HG03565 (cell line): Measurements from ENCODE around the gene PIGU.
"Not testable (repeated sequence)": the region's sequence is repeated elsewhere in the genome, so short reads cannot be mapped to it uniquely, and the experiment has no call there.

Source experiments
- ATAC-seq: cut with Tn5 transposase; IDR thresholded peaks from one replicate; pipeline ENCODE4 v1.9.1; 2021; ENCODE audit warnings: mild to moderate bottlenecking, moderate library complexity; ENCODE audit not compliant: unreplicated experiment

The PIGU gene

DNA sequence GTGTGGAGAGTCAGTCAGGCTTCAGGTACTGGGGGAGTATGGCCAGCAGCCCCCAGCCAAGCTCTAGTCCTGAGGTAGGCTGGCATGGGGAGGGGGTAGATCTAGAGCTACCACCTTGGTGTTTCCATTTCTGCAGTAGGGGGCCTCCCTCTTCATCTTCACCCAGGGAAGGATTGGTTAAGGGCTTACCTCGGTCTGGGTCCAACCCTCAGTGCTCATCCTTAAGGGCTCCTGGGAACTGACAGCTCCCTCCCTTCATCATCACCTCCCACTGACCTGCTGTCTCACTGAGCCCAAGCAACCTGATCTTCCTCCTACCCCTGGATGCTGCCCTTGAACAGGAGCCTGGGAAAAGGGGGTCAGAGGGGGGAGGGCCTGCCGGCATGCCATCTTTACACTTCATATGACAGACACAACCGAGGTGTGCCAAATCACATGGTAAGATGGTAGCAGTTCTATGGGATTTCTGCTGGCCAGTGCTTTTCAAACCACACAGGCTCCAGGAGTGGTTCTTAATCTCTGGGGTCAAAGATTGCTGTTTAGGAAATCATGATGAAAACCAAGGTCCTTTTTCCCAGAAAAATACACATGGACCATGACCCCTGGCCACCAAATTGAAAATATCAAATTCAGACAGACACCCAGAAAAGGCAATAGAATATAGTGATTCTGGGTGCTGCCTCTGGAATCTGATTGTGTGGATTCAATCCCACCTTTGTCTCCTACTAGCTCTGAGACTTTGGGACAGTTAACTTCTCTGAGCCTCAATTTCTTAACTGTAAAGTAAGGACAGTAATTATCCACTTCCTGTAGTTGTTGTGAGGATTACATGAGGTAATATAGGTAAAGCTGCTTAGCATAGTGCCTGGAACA, 30.3 kb upstream of the PIGU start:
- ATAC-seq = no peak

DNA sequence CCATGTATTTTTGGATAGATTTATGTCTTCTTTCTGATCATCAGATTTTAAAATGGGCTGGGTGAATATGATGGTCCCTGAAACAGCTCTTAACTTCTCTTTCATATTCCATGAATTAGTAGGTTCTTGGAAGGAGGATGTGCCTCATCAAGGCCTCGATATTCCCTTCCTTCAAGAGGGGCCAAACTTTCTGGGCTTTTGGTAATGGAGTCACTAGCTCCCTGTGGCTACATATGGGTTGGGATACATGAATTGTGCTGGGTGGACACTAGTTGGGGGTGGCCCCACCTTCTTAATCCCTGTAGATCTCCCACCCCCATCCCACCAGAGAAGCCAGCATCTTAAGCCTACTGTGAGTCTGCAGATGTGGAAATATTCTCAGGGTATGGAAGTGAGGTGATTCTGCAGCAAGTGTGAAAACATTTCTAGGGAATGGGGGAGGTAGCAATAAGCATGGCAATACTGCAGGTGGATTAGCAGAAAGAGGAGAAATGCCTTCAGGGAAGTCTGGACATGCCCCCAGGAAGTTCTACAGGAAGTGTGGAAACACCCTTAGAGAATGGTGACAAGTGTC, 29.5 kb upstream of the PIGU start:
- ATAC-seq = no peak

DNA sequence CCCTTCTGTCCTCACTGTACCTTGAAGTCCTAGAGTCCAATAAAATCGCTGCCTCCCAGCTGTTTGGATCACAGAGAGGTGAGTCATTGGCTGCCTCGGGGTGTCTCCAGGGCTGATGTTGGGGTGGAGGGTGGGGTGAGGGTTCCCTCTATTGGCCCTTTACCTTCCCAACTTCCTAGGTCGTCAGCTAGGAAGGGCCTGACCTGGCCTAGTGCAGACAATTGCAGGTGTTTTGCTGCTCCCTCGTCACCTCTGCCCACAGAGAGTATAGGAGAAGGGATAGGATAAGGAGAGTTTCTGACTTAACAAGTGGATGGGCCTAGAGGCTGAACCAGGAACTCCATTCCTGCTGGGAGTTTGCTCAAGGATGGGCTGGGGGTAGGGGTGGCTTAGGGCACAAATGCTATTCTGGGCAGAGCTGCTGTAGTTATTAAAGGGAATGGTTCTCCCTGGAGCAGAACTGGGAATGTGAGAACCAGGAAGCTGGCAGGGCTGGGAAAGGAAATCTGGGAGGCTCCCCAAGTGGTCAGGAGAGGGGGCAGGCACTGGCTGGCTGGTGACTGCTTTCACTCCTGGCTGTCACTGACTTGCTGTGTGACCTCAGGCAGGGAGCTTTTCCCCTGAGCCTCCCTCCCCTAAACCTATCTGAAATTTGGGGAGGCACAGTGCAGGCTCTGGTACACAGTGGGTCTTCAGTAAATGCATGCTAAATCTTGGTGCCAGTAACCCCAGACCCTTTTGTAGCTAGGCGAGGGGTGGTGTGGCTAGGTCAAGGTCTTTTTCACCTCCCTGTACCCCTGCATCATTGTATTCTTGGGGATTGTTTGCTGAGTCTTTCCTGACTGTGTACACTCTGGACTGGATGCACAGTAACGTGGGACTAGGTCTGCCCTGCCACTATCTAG, 28.8 kb upstream of the PIGU start:
- no peak for ATAC-seq

DNA sequence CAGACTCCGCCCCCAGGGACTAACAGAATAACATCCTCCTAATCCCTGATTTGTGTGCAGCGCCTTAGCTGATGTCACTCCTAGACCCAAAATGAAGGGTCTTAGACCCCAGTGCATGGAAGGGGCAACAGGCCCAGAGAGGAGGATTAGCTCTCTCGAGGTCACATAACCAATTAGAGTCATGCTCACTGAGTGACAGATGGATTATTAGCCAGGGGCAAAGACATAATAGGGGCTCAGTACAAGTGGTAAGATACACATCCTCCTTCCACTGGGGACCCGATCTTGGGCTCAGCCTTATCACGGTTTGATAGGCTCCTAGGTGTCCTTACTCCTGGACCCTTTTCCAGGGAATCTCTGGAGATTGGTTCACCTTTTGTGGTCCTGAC, 28.1 kb upstream of the PIGU start:
- no peak for ATAC-seq

DNA sequence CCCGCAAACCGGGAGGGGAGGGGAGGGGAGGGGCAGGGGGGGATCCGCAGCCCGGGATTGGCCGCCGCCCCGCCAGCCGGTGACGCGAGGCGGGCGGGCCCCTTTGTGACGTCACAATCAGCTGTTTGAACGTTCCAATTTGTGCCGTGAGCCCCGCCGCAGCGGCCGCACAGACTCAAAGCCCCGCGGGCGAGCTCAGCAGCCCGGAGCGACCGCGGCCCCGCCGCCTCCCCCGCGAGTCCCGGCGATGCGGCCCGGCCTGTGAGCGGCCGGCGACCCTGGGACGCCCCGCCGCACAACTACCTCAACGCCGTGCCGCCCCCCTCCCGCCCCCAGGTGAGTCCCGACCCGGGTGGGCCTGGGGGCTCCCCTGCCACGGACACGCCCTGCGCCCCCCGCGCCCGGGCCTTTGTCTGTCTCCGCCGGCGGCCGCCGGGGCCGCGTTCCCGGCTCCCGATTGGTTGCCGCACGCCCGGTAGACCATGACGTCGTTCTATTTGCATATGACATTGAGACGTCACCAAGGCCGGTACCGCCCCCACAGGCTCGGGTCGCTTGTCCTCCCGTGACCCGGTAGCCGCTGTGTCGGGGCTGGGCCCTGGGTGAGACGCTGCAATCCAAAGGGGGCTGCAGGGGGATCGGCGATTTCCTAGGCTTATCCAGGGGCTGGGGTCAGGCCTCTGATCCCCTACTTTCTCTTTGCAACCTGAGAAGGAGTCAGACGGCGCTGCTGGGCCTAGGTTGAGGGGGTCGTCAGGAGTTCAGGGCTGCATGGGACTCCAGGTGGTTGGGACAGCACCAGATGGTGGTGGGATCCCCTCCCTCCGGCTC, 27.5 kb upstream of the PIGU start, which contains the start of gene TP53INP2:
TSS of gene TP53INP2 (plus strand) at position 168 of the 831 bp plus-strand sequence. CDS start 4,396 bp downstream, outside the sequence.
- ATAC-seq = peak; percentile 42

DNA sequence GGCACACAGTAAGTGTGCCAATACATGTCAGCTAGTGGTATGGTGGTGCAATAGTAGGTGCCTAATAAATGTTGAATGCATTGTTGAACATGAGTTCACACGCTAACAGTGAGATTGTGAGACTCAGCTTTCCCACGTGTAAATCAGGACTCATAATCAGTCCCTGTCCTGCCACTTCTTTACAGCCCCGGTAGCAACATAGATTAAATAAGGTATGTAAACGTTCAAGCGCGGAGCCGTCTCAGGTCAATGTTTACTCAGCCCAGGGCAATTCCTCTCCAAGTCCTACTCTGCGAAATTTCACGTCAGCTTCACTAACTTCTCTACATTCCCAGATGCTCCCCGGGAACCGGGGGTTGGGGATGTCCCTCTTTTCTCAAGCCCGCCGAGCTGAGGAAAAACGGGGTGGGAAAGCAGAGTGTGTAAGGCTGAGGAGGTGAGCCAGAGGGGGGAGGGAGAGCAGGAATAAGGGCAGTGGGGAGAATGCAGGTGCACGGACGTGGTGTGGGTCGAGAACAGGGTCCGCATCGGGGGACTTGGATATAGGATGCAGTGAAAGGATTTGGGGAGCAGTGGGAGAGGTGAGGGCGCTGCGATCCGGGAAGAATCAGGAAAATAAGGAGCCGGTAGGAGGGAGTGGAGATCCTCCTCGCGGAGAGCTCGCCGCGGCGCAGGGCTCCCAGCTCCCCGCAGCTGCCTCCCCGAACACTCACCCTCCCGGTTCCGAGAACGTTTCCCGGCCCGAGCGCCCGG, 26.7 kb upstream of the PIGU start:
- no peak for ATAC-seq

DNA sequence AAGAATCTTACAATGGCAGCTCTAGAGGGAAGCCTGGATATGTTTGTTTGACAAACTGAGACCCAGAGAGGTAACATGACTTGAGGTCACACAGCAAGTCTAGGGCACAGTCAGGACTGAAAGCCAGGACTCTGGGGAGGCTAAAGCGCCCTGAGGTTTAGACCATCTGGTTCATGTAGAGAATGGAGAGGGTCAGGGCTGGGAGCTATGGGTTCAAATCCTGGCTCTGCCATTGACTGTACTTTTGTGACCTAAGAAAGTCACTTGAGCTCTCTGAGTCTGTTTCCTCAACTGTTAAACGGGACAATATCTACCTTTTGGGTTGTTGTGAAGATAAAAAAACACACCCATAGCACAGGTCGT, 26.1 kb upstream of the PIGU start:
- ATAC-seq = no peak

DNA sequence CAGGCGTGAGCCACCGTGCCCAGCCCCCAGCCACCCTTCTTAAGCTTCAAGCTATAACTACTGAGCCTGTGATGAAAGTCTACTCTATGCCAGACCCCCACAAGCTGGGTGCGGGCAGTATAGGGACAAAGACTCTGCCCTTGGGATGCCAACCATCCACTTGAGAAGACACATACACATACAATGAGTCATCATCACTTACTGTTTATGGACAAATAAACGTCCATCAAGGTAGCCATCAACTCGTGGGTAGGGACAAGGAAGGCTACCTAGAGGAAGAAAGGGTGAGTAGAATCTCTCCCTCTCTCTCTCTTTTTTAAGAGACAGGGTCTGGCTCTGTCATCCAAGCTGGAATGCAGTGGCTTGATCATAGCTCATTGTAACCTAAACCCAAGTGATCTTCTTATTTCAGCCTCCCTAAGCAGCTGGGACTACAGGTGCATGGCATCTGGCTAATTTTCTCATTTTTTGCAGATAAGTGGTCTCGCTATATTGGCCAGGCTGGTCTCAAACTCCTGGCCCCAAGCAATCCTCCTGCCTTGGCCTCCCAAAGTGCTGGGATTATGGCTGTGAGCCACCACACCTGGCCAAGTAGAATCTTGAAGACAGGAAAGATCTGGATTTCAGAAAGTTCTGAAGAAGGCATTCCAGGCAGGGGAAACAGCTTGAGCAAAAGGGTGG, 24.7 kb upstream of the PIGU start:
- no peak for ATAC-seq

DNA sequence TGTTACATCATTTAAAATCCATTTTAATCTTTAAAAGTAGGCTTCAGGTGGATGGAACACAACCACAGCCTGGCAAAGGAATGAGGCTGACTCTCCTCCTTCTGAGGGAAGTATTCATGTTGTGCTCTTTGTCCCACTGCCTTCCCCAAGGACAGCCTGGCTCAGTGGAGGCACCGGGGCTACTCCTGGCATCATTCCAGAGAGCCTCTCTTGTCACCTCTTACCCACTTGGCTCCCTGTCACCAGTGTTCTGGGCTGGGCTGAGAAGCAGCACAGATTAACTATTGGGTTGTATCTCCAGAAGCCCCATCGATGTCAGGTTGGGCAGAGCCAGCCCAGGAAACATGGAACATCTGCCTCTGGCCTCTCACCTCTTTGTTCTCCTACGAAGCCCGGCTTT, 16.5 kb upstream of the PIGU start:
- no peak for ATAC-seq

DNA sequence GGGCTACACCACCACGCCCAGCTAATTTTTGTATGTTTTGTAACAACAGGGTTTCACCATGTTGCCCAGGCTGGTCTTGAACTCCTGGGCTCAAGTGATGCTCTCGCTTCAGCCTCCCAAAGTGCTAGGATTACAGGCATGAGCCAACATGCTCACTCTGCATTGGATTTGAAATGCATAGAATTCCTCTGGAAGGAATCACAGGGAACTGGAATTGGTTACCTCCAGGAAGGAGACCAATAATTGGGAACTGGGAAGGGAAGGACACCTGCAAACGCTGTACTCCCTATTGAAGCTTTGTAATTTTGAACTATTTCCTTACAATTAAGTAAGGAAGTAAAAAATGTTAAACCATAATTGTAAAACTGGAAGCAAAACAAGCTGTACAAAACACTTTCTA, 14.9 kb upstream of the PIGU start:
- no peak for ATAC-seq

DNA sequence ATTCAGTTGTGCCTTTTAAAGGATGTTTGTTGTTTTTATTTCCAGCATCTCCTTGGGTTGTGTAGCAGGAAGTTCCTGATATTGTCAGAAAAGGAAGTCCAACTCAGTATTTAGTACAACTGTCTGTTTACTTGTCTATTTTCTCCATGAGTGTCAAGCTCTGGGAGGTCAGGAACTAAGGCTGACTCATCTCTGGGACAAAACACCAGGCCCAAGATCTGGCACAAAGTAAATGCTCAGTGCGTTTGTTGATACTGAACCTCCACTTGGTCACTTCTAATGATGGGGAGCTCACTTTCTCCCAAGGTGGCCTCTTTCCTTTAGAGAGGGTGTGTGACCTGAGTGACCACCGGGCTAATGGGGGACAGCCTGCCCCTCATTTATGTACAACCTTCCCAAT, 12.6 kb upstream of the PIGU start:
- ATAC-seq = no peak

DNA sequence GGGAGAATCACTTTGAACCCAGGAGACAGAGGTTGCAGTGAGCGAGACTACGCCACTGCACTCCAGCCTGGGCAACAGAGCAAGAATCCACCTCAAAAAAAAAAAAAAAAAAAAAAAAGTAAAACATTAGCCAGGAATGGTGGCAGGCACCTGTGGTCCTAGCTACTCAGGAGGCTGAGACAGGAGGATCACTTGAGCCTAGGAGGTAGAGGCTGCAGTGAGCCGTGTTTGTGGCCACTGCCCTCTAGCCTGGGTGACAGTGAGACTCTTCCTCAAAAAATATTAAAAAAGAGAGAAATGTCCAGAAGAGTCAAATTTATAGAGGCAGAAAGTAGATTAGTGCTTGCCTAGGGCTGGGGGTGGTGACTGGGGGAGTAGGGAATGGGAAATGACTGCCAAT, 6.8 kb upstream of the PIGU start:
- ATAC-seq = no peak

DNA sequence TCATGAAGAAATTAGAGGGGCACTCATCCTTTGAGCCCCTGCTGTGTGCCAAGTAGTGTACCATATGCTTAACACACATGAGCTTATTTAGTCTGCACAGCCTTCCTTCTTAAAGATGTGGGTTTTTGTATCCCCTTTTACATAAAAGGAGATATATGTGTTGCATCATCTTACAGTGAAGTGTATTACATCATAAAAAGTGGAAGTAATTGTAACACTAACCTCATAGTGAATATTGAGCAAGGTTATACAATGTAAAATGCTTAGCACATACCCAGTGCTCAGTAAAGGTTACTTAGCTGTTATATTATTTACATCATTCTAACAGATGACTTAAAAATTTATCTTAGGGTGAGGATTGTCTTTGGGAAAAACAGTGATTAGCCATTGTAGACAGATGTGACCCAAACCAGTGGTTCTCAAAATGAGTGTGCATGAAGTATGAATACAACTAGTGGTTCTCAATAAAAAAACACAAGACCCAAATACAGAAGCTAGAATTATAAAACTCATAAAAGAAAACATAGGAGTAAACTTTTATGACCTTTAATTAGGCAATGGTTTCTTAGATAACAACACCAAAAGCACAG, 3.8 kb upstream of the PIGU start:
- no peak for ATAC-seq

DNA sequence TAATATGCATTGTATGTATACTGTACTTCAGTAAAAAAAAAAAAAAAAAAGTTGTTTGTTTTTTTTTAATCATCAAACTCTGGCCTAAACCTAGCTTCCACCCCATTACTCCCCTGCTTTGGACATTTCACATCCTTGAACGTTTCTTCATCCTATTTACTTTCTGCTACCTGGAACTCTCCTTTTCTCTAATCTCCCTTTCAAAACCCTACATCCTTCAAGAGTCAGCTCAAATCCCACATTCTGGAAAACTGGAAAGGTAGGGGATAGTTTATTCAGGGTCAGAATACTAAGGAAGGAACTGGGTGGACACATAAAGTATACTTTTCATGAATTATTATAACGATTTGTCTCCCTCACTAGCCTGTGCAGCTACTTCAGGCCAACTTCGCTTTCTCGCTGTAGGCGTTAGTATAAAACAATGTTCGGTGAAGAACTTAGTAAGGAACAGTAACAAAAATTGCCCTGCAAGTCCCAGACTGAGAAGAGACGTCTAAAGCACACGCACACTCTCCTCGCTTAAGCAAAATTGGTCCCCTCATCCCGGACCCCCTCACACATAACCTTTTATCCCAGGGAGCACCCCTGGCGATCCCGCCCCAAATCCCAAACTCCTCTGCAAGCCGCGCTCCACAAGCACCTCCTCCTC, 775 bp downstream of the PIGU start:
- ATAC-seq = no peak

DNA sequence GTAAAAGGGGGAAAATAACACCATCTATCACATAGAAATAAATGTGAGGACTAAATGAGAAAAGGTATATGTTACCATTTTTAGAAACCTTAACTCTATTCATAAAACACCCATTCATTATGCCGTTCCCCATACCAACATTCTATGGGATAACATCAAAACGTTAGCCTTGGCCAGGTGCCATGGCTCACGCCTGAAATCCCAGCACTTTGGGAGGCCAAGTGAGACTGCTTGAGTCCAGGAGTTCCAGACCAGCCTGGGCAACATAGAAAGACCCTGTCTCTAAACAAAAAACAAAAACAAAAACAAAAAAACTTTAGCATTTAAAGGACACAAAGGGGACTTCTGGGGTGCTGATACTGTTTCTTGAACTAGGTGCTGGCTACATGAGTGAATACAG, 1.3 kb downstream of the PIGU start:
- ATAC-seq = no peak

DNA sequence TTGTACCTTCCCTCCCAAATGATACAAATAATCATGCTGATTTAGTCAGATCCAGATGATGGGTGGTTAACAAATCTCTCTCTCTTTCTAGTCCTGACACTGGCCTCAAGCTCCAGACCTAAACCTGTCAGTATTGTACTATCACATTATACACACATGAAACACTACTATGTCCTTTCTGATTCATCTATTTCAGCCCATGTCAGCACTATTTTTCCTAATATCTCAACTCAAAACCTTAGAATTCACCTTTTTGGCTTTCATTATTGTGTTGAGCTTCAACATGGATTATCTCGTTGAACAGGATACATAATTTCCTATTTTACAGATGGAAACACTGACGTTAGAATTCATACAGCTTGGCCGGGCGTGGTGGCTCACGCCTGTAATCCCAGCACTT, 3.5 kb downstream of the PIGU start:
- no peak for ATAC-seq

DNA sequence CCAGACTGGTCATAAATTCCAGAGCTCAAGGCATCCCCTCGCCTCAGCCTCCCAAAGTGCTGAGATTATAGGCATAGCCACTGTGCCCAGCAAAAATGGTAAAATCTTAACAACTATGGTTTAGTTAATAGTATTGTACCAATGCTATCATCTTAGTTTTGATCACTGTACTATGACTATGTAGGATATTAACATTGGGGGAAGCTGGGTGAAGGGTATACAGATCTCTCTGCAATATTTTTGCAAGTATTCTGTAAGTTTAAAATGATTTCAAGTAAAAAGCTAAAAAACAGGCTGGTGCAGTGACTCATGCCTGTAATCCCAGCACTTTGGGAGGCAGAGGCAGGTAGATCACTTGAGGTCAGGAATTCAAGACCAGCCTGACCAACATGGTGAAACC, 7.8 kb downstream of the PIGU start:
- no peak for ATAC-seq

DNA sequence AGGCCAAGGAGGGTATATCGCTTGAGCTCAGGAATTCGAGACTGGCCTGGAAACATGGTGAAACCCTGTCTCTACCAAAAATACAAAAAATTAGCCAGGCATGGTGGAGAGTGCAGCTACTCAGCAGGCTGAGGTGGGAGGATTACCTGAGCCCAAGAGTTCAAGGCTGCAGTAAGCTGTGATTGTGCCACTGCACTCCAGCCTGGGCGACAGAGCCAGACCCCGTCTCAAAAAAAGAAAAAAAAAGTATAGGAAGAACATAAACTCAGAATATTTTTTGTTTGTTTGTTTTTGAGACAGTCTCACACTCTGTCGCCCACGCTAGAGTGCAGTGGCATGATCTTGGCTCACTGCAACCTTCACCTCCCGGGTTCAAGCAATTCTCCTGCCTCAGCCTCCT, 12.1 kb downstream of the PIGU start:
- not testable (repeated sequence) for ATAC-seq
